K562 (cell line): Measurements from ENCODE around the gene ZC3H7B. TPM values are rescaled to one million over a fixed set of nuclear protein-coding genes. Genes with fewer than 3 reads are reported as not detected.

Source experiments
- ATAC-seq: fragments of 200-7000 bp; cut with Tn5 transposase; 3 replicates; pipeline ENCODE4 v1.9.1; 2020; ENCODE audit warnings: moderate library complexity
- BruUV-seq: library from RNA; stranded (reverse); fragments of 400-500 nt; replicated peaks from 2 replicates; lab custom pipeline; 2021; lab: Mats Ljungman, UMichigan
- CTCF ChIA-PET: fragments of 300-600 bp; formaldehyde crosslinking; extraction: SDS; loops from one replicate; lab custom pipeline; 2021; ENCODE audit warnings: low intra/inter-chr PET ratio; lab: Yijun Ruan, JAX
- POLR2A ChIA-PET: fragments of 300-600, 350-650 bp; sonication (Branson Sonifier 250); formaldehyde crosslinking; extraction: SDS; loops from one replicate; lab custom pipeline; 2021; ENCODE audit warnings: antibody characterized with exemption, inconsistent platforms; lab: Yijun Ruan, JAX
- DNase-seq, 4 experiments: peaks; one replicate each; pipeline versions ENCODE4 v3.0.0 to v3.0.0-alpha.2; 2011 to 2018; ENCODE audit warnings: low spot score in 3 of 4, mixed read lengths in 3 of 4; ENCODE audit errors: extremely low read depth in 1 of 4
- FAIRE-seq: peaks from 2 replicates; lab custom pipeline; 2011; peaks lifted over from hg19 to GRCh38; lab: Jason Lieb, UNC
- H2AFZ ChIP-seq: 2 replicates; pipeline ENCODE4 v1.6.0; 2011; ENCODE audit warnings: low read depth, low read length, control low read depth, inconsistent platforms
- H3K27ac ChIP-seq: fragments of 200-600 bp; 3 replicates; pipeline ENCODE4 v1.8.0; 2011; ENCODE audit warnings: low read depth, mild to moderate bottlenecking, control low read depth, inconsistent platforms, low read length, moderate library complexity, mixed read lengths; ENCODE audit errors: extremely low read depth
- H3K27me3 ChIP-seq, 2 experiments: fragments of 300-600 bp in 1 of 2; 2 replicates in 1 of 2; 3 replicates in 1 of 2; pipeline versions ENCODE4 v1.6.0 to v1.8.0; 2011; ENCODE audit warnings: inconsistent platforms in 2 of 2, low read length in 2 of 2, mild to moderate bottlenecking in 1 of 2, mixed read lengths in 1 of 2, moderate library complexity in 1 of 2; ENCODE audit not compliant: control insufficient read depth in 2 of 2, insufficient read depth in 2 of 2
- H3K36me3 ChIP-seq: fragments of 300-600 bp; 3 replicates; pipeline ENCODE4 v1.8.0; 2011; ENCODE audit warnings: mild to moderate bottlenecking, low read length, inconsistent platforms; ENCODE audit not compliant: control insufficient read depth, insufficient read depth
- H3K4me1 ChIP-seq, 2 experiments: fragments of 200-600 bp in 1 of 2; replicated peaks in 1 of 2; 2 replicates in 1 of 2; 3 replicates in 1 of 2; pipeline versions ENCODE4 v1.5.1 to v1.8.0; 2011; ENCODE audit warnings: inconsistent platforms in 2 of 2, low read length in 2 of 2, mild to moderate bottlenecking in 1 of 2, mixed read lengths in 1 of 2, moderate library complexity in 1 of 2; ENCODE audit not compliant: control insufficient read depth in 2 of 2, insufficient read depth in 2 of 2
- H3K4me2 ChIP-seq: 2 replicates; pipeline ENCODE4 v1.6.1; 2011; ENCODE audit warnings: low read length, control low read depth, inconsistent platforms, mixed read lengths; ENCODE audit not compliant: insufficient read depth
- H3K4me3 ChIP-seq: fragments of 200-600 bp; sonication (generic), shearing (Covaris generic); 2 replicates; pipeline ENCODE4 v1.5.1; 2016; ENCODE audit warnings: control low read depth, inconsistent platforms
- H3K79me2 ChIP-seq: fragments of 200-600 bp; 3 replicates; pipeline ENCODE4 v1.8.0; 2011; ENCODE audit warnings: low read length, inconsistent platforms; ENCODE audit not compliant: control insufficient read depth, insufficient read depth
- H3K9ac ChIP-seq, 2 experiments: 2 replicates each; pipeline versions ENCODE4 v1.6.0 to v1.6.1; 2011; ENCODE audit warnings: low read depth in 2 of 2, low read length in 2 of 2, control low read depth in 1 of 2, inconsistent platforms in 1 of 2, mild to moderate bottlenecking in 1 of 2, mixed read lengths in 1 of 2; ENCODE audit not compliant: insufficient read depth in 1 of 2
- H3K9me1 ChIP-seq: one replicate; pipeline ENCODE4 v1.6.0; 2011; ENCODE audit warnings: inconsistent platforms, mild to moderate bottlenecking, low read length, moderate library complexity; ENCODE audit not compliant: control insufficient read depth, insufficient read depth
- H3K9me3 ChIP-seq: replicated peaks from 2 replicates; pipeline ENCODE4 v1.5.1; 2011; ENCODE audit warnings: low read depth, low read length, inconsistent platforms; ENCODE audit not compliant: control insufficient read depth, insufficient read depth
- H4K20me1 ChIP-seq: replicated peaks from 2 replicates; pipeline ENCODE4 v1.6.1; 2011; ENCODE audit warnings: low read length, inconsistent platforms, mixed read lengths; ENCODE audit not compliant: control insufficient read depth, insufficient read depth
- ETV6 ChIP-seq, 3 experiments: fragments of 150-350 bp in 1 of 3; sonication (generic) in 1 of 3; formaldehyde crosslinking in 1 of 3; IDR thresholded peaks; 2 replicates each; pipeline versions ENCODE4 v1.6.1 to v1.8.0; 2014 to 2022; ENCODE audit warnings: borderline replicate concordance in 2 of 3, low read depth in 2 of 3, antibody characterized with exemption in 1 of 3, low read length in 1 of 3, mild to moderate bottlenecking in 1 of 3, missing genetic modification reagents in 1 of 3
- GABPB1 ChIP-seq: sonication (generic); formaldehyde crosslinking; IDR thresholded peaks from 2 replicates; pipeline ENCODE4 v1.8.0; 2022; ENCODE audit warnings: mild to moderate bottlenecking, missing genetic modification reagents
- GATA2 ChIP-seq: sonication (generic); formaldehyde crosslinking; IDR thresholded peaks from 2 replicates; pipeline ENCODE4 v1.4.0; 2020; ENCODE audit warnings: mild to moderate bottlenecking, missing genetic modification reagents
- HDAC1 ChIP-seq, 2 experiments: fragments of 450-650 bp; IDR thresholded peaks; 2 replicates each; pipeline ENCODE4 v1.6.1; 2016 to 2017; ENCODE audit warnings: inconsistent platforms in 1 of 2, mild to moderate bottlenecking in 1 of 2, moderate library complexity in 1 of 2
- NFYB ChIP-seq: IDR thresholded peaks from 2 replicates; pipeline ENCODE4 v1.6.1; 2011; ENCODE audit warnings: mild to moderate bottlenecking, moderate library complexity; ENCODE audit not compliant: insufficient read length; ENCODE audit errors: extremely low read depth
- OTX1 ChIP-seq: fragments of 450-650 bp; formaldehyde crosslinking; IDR thresholded peaks from 2 replicates; pipeline ENCODE4 v1.4.0; 2022; ENCODE audit warnings: mild to moderate bottlenecking
- PYGO2 ChIP-seq: fragments of 450-650 bp; IDR thresholded peaks from 2 replicates; pipeline ENCODE4 v1.6.1; 2016; ENCODE audit warnings: mild to moderate bottlenecking, missing genetic modification characterization, moderate library complexity, missing compliant biosample characterization
- SMC3 ChIP-seq: conservative IDR thresholded peaks from 2 replicates; pipeline ENCODE4 v1.6.1; 2011; ENCODE audit warnings: low read depth, low read length, improper control_type of control experiment; ENCODE audit not compliant: insufficient read depth
- SRSF1 ChIP-seq: fragments of 200-400 bp; formaldehyde crosslinking; IDR thresholded peaks from 2 replicates; pipeline ENCODE4 v1.6.1; 2017; ENCODE audit warnings: mild to moderate bottlenecking, low read depth, low read length, moderate library complexity
- U2AF1 ChIP-seq: fragments of 200-400 bp; formaldehyde crosslinking; optimal IDR thresholded peaks from 2 replicates; pipeline ENCODE3; 2017; ENCODE audit warnings: mild to moderate bottlenecking, low read depth, low read length, moderate library complexity
- ZBED1 ChIP-seq: IDR thresholded peaks from 2 replicates; pipeline ENCODE4 v1.6.1; 2014
- ZNF23 ChIP-seq: fragments of 250-450 bp; sonication (Bioruptor Pico); IDR thresholded peaks from 2 replicates; pipeline ENCODE4 v1.4.0; 2020; ENCODE audit warnings: mild to moderate bottlenecking
- ZNF444 ChIP-seq: fragments of 250-450 bp; sonication (Bioruptor Pico); IDR thresholded peaks from 2 replicates; pipeline ENCODE4 v1.4.0; 2020; ENCODE audit warnings: mild to moderate bottlenecking, moderate library complexity
- ZNF518B ChIP-seq: fragments of 250-450 bp; sonication (Bioruptor Pico); IDR thresholded peaks from 2 replicates; pipeline ENCODE4 v1.5.0; 2021; ENCODE audit warnings: mild to moderate bottlenecking, moderate library complexity
- ZSCAN29 ChIP-seq: fragments of 450-650 bp; IDR thresholded peaks from 2 replicates; pipeline ENCODE4 v1.6.1; 2017
- WGBS: fragments of 100-300 bp; shearing (Covaris generic); methylation state at CpG from one replicate; pipeline ENCODE4 v1.1.6; 2016; ENCODE audit warnings: low coverage, mixed read lengths; ENCODE audit not compliant: insufficient coverage; ENCODE audit errors: missing lambda C conversion rate; 5-methylcytosine and 5-hydroxymethylcytosine counted together
- in situ Hi-C: fragments of 300-500 bp; cut with MboI; formaldehyde crosslinking; loops from 4 replicates; pipeline ENCODE4 v1.15.0; 2018; ENCODE audit warnings: inconsistent platforms, mixed read lengths
- intact Hi-C: fragments of 100-400 bp; cut with micrococcal nuclease; formaldehyde crosslinking; loops from 2 replicates; pipeline ENCODE4 v1.14.2; 2022
- polyA plus RNA-seq, 8 experiments: library from polyadenylated mRNA; depleted of rRNA in 4 of 8; stranded (reverse) in 5 of 8; unstranded in 3 of 8; fragments of >200 nt; fragmentation: Nextera tagmentation in 2 of 8; fragmentation: Illumina TruSeq in 1 of 8; extraction: Ambion mirVana in 2 of 8; extraction: Trizol in 1 of 8; gene quantifications; 2 replicates each; pipeline versions ENCODE4 v1.2.1 to v1.2.3, GENCODE V29; 2011 to 2014; ENCODE audit warnings: inconsistent platforms in 1 of 8, missing spikeins in 1 of 8
- total RNA-seq, 7 experiments: library from RNA; depleted of rRNA in 6 of 7; stranded (reverse); fragments of >200 nt in 6 of 7; fragmentation: Illumina TruSeq in 2 of 7; extraction: Trizol in 2 of 7; gene quantifications; 2 replicates each; pipeline versions ENCODE4 v1.2.1 to v1.2.3, GENCODE V29; 2011 to 2021; ENCODE audit warnings: low replicate concordance in 1 of 7

The ZC3H7B gene
- total and polyA plus RNA-seq, 9 of the 15 experiments (the other 6 are each of a cell fraction or from before 2014, with no cell fraction given), result 0.07 to 49.8 (median 26.8) TPM

GRCh38 chr22:41320416-41321240 lies 19.3 kb downstream of the ZC3H7B start:
- Histone ChIP-seq H3K4me2 (no peak overlapping the region), H3K9ac (no peak overlapping the region; a peak in 1 of 4 replicates), H3K27ac (no peak overlapping the region), H2AFZ (no peak overlapping the region), H3K4me3 (no peak overlapping the region), H4K20me1 (no peaks in the 10 kb centered on the region), H3K9me1 (no peaks in the 10 kb centered on the region), H3K36me3 (peaks cover 30% of the 10 kb centered on the region; the same call in 1 of the 3 replicates), H3K4me1 (no peaks in the 10 kb centered on the region; a peak in 1 of 5 replicates), H3K9me3 (no peaks in the 10 kb centered on the region), H3K79me2 (peaks cover 12% of the 10 kb centered on the region; the same call in 2 of the 3 replicates), H3K27me3 (no peaks in the 10 kb centered on the region)
- in situ Hi-C loops (no loop called here), intact Hi-C loops (no loop called here)
- 90% methylated on average over 10 of the region's 16 CpGs for WGBS
- no peak for DNase-seq
- POLR2A ChIA-PET, result interaction anchor here (0.7 kb wide), 1 partner anchor 39 kb away, joined by 4 read pairs; no protein-coding TSS in a partner anchor
- no peak for FAIRE-seq
- TF ChIP-seq ZNF518B (CRISPR knock-in tag) (no peak), SRSF1 (no peak), ZNF23 (no peak), SMC3 (no peak), HDAC1 (IDR thresholded peaks at IDR 0.05) (no peak), ZBED1 (no peak), GATA2 (no peak), ZNF444 (no peak), OTX1 (no peak), PYGO2 (tag) (no peak), U2AF1 (no peak), ETV6 (IDR thresholded peaks at IDR 0.05; ENCODE audit: borderline replicate concordance in 1 of 2, low read depth in 2 of 2, low read length in 1 of 2) (no peak), ETV6 (CRISPR knock-in tag; IDR thresholded peaks at IDR 0.05; ENCODE audit: borderline replicate concordance) (no peak), GABPB1 (CRISPR knock-in tag) (no peak), NFYB (no peak), ZSCAN29 (no peak)
- CTCF ChIA-PET, result no interaction called here
- no peak; the same call in 2 of the 3 replicates for ATAC-seq
- BruUV-seq, result no TSS peak
